Measurements from ENCODE around the gene WNK3.

The WNK3 gene

DNA sequence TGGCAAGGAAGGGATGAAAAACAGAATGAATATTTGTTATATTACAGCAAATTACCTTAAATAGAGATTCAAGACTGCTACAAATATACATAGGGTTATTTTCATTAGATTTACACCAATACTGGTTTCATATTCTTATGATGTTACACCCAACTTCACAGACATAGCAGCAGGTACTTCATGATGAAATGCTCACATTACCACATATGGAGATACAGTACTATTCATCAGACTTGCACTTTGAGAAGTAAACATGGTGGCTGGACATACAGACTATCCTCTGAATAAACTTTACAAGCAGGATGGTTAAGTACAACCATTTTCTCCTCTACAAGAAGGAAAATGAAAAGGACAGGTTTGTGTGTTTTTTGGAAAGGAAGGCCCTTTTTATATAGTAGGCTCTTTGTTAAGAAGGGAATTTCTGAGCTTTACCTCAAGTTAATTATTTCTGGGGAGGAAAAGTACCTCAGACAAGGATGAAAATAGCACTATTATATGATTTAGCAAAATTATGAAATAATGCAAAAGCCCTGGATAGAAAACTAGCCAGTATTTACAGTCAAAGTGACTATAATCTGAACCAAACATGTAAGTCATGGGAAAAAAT, 162.8 kb downstream of the WNK3 start:
- TF ChIP-seq, protein P1, sequence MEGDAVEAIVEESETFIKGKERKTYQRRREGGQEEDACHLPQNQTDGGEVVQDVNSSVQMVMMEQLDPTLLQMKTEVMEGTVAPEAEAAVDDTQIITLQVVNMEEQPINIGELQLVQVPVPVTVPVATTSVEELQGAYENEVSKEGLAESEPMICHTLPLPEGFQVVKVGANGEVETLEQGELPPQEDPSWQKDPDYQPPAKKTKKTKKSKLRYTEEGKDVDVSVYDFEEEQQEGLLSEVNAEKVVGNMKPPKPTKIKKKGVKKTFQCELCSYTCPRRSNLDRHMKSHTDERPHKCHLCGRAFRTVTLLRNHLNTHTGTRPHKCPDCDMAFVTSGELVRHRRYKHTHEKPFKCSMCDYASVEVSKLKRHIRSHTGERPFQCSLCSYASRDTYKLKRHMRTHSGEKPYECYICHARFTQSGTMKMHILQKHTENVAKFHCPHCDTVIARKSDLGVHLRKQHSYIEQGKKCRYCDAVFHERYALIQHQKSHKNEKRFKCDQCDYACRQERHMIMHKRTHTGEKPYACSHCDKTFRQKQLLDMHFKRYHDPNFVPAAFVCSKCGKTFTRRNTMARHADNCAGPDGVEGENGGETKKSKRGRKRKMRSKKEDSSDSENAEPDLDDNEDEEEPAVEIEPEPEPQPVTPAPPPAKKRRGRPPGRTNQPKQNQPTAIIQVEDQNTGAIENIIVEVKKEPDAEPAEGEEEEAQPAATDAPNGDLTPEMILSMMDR (IDR thresholded peaks at IDR 0.05; ENCODE audit: low read length), result no peak
- no peak overlapping the region for H3K27ac ChIP-seq (ENCODE audit: low read depth, low read length, poor library complexity, severe bottlenecking)
- H4K20me1 ChIP-seq (ENCODE audit: insufficient read depth, low read length), result no peaks in the 10 kb centered on the region

DNA sequence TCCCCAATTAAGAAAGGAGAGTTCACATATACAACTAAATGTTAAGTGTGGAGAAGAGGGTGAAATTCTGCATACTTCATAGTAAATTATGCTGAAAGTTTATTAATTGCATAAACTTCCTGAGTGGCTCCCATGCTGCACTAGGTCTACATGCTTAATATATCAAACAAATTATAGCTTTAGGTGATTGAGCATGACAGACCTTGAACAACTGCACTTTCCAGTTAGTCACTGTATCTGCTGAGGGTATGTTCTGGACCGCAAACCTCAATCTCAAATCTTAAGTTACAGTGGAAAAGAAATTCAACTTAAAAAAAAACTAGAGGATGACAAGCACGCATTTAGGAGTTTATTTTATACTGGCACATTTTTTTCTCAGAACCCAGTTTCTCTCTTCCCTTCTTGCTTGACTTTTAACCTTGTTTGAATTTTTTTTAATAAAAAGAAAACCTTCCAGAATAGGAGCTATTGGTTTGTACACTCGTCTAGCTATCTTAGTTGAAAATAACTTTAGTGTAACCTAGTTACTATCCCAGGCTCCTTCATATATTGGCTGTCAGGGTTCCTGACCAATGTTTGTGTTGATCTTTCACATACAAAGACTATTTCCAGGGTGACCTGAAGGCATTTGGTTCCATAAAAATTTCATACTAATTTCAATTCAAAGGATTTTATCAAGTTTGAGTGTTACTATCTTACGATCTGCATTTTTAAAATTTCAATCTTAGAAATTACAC, 164.6 kb downstream of the WNK3 start:
- Histone ChIP-seq H3K4me1 (ENCODE audit: insufficient read depth, low read length, severe bottlenecking) (no peaks in the 10 kb centered on the region), H3K27ac (ENCODE audit: low read depth, low read length, poor library complexity, severe bottlenecking) (no peak overlapping the region), H2AFZ (ENCODE audit: low read length) (no peak overlapping the region), H3K4me2 (ENCODE audit: low read length) (no peak overlapping the region), H3K27me3 (ENCODE audit: insufficient read depth, low read length) (no peaks in the 10 kb centered on the region), H3F3A (ENCODE audit: insufficient read depth, low read length) (no peaks in the 10 kb centered on the region), H3K9ac (ENCODE audit: low read length) (no peak overlapping the region), H3K9me3 (ENCODE audit: low read length) (no peaks in the 10 kb centered on the region), H3K36me3 (ENCODE audit: insufficient read depth, low read length) (no peaks in the 10 kb centered on the region), H3K9me2 (ENCODE audit: low read depth, low read length) (no peaks in the 10 kb centered on the region), H4K20me1 (ENCODE audit: insufficient read depth, low read length) (no peaks in the 10 kb centered on the region), H3K79me2 (ENCODE audit: insufficient read depth, low read length) (no peaks in the 10 kb centered on the region), H3K4me3 (ENCODE audit: low read depth, low read length, poor library complexity, severe bottlenecking) (no peak overlapping the region)
- TF ChIP-seq EZH2 (IDR thresholded peaks at IDR 0.05; ENCODE audit: borderline replicate concordance, low read length), result no peak
- TF ChIP-seq, protein P1 (IDR thresholded peaks at IDR 0.05; ENCODE audit: low read length), result no peak

More for the DNA sequence above, 162.8 kb downstream of the WNK3 start:
- Histone ChIP-seq H3K9me3 (ENCODE audit: low read length) (no peaks in the 10 kb centered on the region), H3K9ac (ENCODE audit: low read length) (no peak overlapping the region), H3K27me3 (ENCODE audit: insufficient read depth, low read length) (no peaks in the 10 kb centered on the region), H3F3A (ENCODE audit: insufficient read depth, low read length) (no peaks in the 10 kb centered on the region), H3K9me2 (ENCODE audit: low read depth, low read length) (no peaks in the 10 kb centered on the region), H3K4me3 (ENCODE audit: low read depth, low read length, poor library complexity, severe bottlenecking) (no peak overlapping the region), H3K36me3 (ENCODE audit: insufficient read depth, low read length) (no peaks in the 10 kb centered on the region), H3K79me2 (ENCODE audit: insufficient read depth, low read length) (no peaks in the 10 kb centered on the region), H3K4me2 (ENCODE audit: low read length) (no peak overlapping the region), H3K4me1 (ENCODE audit: insufficient read depth, low read length, severe bottlenecking) (no peaks in the 10 kb centered on the region), H2AFZ (ENCODE audit: low read length) (no peak overlapping the region)

DNA sequence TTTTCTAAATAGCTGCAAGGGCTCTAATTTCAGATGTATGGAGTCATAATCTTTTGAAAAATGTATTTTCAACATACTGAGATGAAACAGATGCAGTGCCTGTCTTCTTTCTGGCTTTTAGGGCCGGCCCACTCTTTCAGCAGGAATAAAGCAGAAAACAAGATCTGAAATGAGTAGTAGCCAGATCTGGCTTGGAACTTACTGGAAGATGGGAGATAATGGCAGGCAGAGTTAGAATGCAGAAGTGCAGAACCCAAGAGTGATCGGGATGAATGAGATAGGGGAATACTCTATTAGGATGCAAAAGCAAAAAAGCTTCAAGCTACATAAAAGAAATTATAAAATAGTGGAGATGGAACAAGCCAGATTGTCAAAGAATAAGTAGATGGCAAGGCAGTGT, 173.4 kb downstream of the WNK3 start:
- H4K20me1 ChIP-seq (ENCODE audit: insufficient read depth, low read length), result no peaks in the 10 kb centered on the region
- H2AFZ ChIP-seq (ENCODE audit: low read length), result no peak overlapping the region
- H3K9me2 ChIP-seq (ENCODE audit: low read depth, low read length), result no peaks in the 10 kb centered on the region
- peaks cover 27% of the 10 kb centered on the region for H3K79me2 ChIP-seq (ENCODE audit: insufficient read depth, low read length)
- no peak overlapping the region for H3K4me2 ChIP-seq (ENCODE audit: low read length)
- no peaks in the 10 kb centered on the region for H3K9me3 ChIP-seq (ENCODE audit: low read length)
- H3F3A ChIP-seq (ENCODE audit: insufficient read depth, low read length), result no peaks in the 10 kb centered on the region
- no peak overlapping the region for H3K27ac ChIP-seq (ENCODE audit: low read depth, low read length, poor library complexity, severe bottlenecking)
- H3K4me1 ChIP-seq (ENCODE audit: insufficient read depth, low read length, severe bottlenecking), result peaks cover 28% of the 10 kb centered on the region
- TF ChIP-seq, protein P1 (IDR thresholded peaks at IDR 0.05; ENCODE audit: low read length), result no peak
- TF ChIP-seq EZH2 (IDR thresholded peaks at IDR 0.05; ENCODE audit: borderline replicate concordance, low read length), result no peak
- no peak overlapping the region for H3K9ac ChIP-seq (ENCODE audit: low read length)
- no peak overlapping the region for H3K4me3 ChIP-seq (ENCODE audit: low read depth, low read length, poor library complexity, severe bottlenecking)
- H3K36me3 ChIP-seq (ENCODE audit: insufficient read depth, low read length), result peaks cover 14% of the 10 kb centered on the region; the same call in 1 of the 2 replicates
- no peaks in the 10 kb centered on the region for H3K27me3 ChIP-seq (ENCODE audit: insufficient read depth, low read length)

Data from OCI-LY1 (cell line).